Type B pancreatic cell (in vitro differentiated cells): ENCODE results near the gene ARHGAP4. TPM values are rescaled to one million over a fixed set of nuclear protein-coding genes. Genes with fewer than 3 reads are reported as not detected.

Source experiments
- DNase-seq: peaks from one replicate; pipeline ENCODE4 v3.0.0; 2021; ENCODE audit warnings: mixed read lengths; ENCODE audit not compliant: unreplicated experiment; ENCODE audit errors: extremely low spot score
- H3K27ac Mint-ChIP-seq: 2 replicates; pipeline ENCODE4 v1.8.0; 2021; ENCODE audit warnings: mild to moderate bottlenecking, mixed read lengths
- H3K27me3 Mint-ChIP-seq: 2 replicates; pipeline ENCODE4 v1.8.0; 2021; ENCODE audit warnings: mixed read lengths
- H3K36me3 Mint-ChIP-seq: 2 replicates; pipeline ENCODE4 v1.8.0; 2021; ENCODE audit warnings: mixed read lengths
- H3K4me1 Mint-ChIP-seq: one replicate; pipeline ENCODE4 v1.8.0; 2021; ENCODE audit warnings: mixed read lengths; ENCODE audit not compliant: unreplicated experiment
- H3K4me3 Mint-ChIP-seq: 2 replicates; pipeline ENCODE4 v1.8.0; 2021; ENCODE audit warnings: mild to moderate bottlenecking, mixed read lengths
- H3K9me3 Mint-ChIP-seq: 2 replicates; pipeline ENCODE4 v1.8.0; 2021; ENCODE audit warnings: mixed read lengths
- total RNA-seq: library from RNA; stranded (reverse); gene quantifications from 2 replicates; pipeline ENCODE4 v1.2.1, GENCODE V29; 2021; ENCODE audit warnings: low replicate concordance
- TF ChIP-seq, protein P1 (sequence below): fragments of 200-600 bp; sonication (generic); conservative IDR thresholded peaks from 2 replicates; pipeline ENCODE4 v1.5.0; 2021; ENCODE audit warnings: antibody characterized with exemption, mild to moderate bottlenecking

Gene ARHGAP4
- total RNA-seq, 1 donor from 2014 or later, result 8.8 TPM

GRCh38 chrX:153877571-153878261 lies 48.3 kb downstream of the ARHGAP4 start:
- no peaks in the 10 kb centered on the region for H3K36me3 Mint-ChIP-seq
- H3K4me3 Mint-ChIP-seq, result no peak overlapping the region
- H3K27ac Mint-ChIP-seq, result no peak overlapping the region
- TF ChIP-seq, protein P1, sequence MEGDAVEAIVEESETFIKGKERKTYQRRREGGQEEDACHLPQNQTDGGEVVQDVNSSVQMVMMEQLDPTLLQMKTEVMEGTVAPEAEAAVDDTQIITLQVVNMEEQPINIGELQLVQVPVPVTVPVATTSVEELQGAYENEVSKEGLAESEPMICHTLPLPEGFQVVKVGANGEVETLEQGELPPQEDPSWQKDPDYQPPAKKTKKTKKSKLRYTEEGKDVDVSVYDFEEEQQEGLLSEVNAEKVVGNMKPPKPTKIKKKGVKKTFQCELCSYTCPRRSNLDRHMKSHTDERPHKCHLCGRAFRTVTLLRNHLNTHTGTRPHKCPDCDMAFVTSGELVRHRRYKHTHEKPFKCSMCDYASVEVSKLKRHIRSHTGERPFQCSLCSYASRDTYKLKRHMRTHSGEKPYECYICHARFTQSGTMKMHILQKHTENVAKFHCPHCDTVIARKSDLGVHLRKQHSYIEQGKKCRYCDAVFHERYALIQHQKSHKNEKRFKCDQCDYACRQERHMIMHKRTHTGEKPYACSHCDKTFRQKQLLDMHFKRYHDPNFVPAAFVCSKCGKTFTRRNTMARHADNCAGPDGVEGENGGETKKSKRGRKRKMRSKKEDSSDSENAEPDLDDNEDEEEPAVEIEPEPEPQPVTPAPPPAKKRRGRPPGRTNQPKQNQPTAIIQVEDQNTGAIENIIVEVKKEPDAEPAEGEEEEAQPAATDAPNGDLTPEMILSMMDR, result no peak
- peaks cover 25% of the 10 kb centered on the region for H3K27me3 Mint-ChIP-seq
- peaks cover 5% of the 10 kb centered on the region for H3K4me1 Mint-ChIP-seq
- H3K9me3 Mint-ChIP-seq, result no peaks in the 10 kb centered on the region
- DNase-seq, result no peak

DNA sequence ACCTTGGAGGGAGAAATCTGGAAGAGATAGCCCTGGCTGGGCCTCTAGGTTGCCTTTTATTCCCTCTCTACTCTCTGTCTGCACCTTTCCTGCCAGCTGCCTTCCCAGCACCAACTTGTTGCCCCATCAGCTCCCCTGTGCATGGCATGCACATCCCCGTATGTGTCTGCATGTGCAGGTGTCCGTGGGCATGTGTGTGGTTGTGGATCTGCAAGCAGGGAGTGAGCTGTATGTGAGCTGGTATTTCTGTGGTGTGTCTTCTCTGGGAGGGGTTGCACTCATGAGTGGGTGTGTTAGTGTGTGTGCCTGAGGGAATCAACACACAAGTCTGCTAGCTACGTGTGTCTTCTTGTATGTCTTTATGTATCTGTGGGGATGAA lies 50.0 kb downstream of the ARHGAP4 start:
- H3K4me1 Mint-ChIP-seq, result peaks cover 5% of the 10 kb centered on the region
- H3K36me3 Mint-ChIP-seq, result no peaks in the 10 kb centered on the region
- no peak overlapping the region for H3K27ac Mint-ChIP-seq
- TF ChIP-seq, protein P1, result no peak
- peaks cover 25% of the 10 kb centered on the region for H3K27me3 Mint-ChIP-seq
- no peaks in the 10 kb centered on the region for H3K9me3 Mint-ChIP-seq
- DNase-seq, result no peak
- no peak overlapping the region for H3K4me3 Mint-ChIP-seq

DNA sequence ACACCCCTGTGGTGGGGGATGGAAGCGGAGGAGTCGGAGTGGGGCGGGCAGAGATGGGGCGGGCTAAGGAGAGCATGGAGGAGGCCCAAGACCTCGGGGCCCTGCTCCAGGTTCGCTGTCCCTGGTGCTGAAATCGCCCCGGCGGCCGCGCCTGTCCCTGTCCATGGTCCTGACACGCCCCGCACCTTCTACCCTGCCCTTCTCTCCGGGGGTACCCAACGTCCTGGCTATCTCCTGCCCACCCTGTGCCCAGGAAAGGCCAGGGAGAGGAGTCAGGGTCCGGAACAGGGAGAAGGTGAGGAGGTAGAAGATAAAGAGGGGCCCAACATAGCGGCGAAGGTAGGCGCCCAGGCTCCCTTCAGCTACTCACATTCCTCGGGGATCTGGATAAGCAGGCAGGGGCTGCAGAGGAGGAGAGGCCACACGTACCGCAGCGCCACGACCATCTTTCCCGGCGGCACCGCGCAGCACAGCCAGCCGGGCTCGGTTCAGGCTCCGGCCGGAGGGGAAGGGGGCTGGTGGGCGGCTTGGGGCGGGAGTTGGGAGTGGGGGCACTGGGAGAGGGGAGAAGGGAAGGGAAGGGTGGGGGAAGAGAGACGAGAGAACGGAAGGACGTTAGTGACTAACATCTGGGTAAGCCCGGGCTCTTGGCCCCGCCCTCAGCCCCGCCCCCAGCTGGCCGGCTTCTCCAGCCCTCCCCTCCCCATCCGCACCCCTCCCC lies 50.5 kb downstream of the ARHGAP4 start:
- Mint-ChIP-seq H3K36me3 (no peaks in the 10 kb centered on the region), H3K4me3 (no peak overlapping the region), H3K4me1 (peaks cover 5% of the 10 kb centered on the region), H3K9me3 (no peaks in the 10 kb centered on the region), H3K27ac (no peak overlapping the region), H3K27me3 (peaks cover 25% of the 10 kb centered on the region)
- peak; percentile 82 for DNase-seq
- TF ChIP-seq, protein P1, result no peak

GRCh38 chrX:153874366-153875125 lies 51.5 kb downstream of the ARHGAP4 start:
- peaks cover 5% of the 10 kb centered on the region for H3K4me1 Mint-ChIP-seq
- H3K27me3 Mint-ChIP-seq, result peaks cover 25% of the 10 kb centered on the region
- H3K36me3 Mint-ChIP-seq, result no peaks in the 10 kb centered on the region
- no peak for DNase-seq
- no peak overlapping the region for H3K27ac Mint-ChIP-seq
- H3K4me3 Mint-ChIP-seq, result no peak overlapping the region
- TF ChIP-seq, protein P1, result no peak
- no peaks in the 10 kb centered on the region for H3K9me3 Mint-ChIP-seq

DNA sequence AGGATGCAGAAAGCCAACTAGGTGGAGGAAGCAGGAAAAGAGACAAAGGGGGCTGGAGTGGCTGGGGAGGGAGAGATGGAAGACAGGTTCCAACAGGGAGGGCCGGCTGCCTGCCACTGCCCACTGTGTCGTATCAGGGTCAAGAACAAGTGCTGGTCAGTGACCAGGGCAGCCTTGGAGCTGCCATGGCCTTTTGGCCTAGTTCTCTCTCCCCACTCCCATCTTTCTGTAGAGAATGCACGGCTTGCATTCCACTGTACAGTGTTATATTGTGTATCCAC lies 52.0 kb downstream of the ARHGAP4 start:
- no peak overlapping the region for H3K27ac Mint-ChIP-seq
- no peak overlapping the region for H3K4me3 Mint-ChIP-seq
- TF ChIP-seq, protein P1, result no peak
- peaks cover 5% of the 10 kb centered on the region for H3K4me1 Mint-ChIP-seq
- peaks cover 23% of the 10 kb centered on the region for H3K27me3 Mint-ChIP-seq
- no peaks in the 10 kb centered on the region for H3K36me3 Mint-ChIP-seq
- no peaks in the 10 kb centered on the region for H3K9me3 Mint-ChIP-seq
- no peak for DNase-seq
